ENCODE measurements around the gene GALNT11.
"Not testable (repeated sequence)": the region's sequence is repeated elsewhere in the genome, so short reads cannot be mapped to it uniquely, and the experiment has no call there.

Gene GALNT11

GRCh38 chr7:152016947-152017346, 8.5 kb upstream of the GALNT11 start:
- no peak overlapping the region for H4K8ac ChIP-seq (ENCODE audit: low read length)
- H3K4ac ChIP-seq (ENCODE audit: low read depth in 1 of 2, low read length in 2 of 2), result no peak overlapping the region
- no peak overlapping the region for H3K9ac ChIP-seq (ENCODE audit: low read length)
- no peak overlapping the region for H2BK120ac ChIP-seq (ENCODE audit: low read depth, low read length)
- no peaks in the 10 kb centered on the region for H3K27me3 ChIP-seq (ENCODE audit: control insufficient read depth in 1 of 2, insufficient read depth in 1 of 2, low read length in 2 of 2)
- no peak overlapping the region for H3K4me2 ChIP-seq (ENCODE audit: low read length, poor library complexity, severe bottlenecking)
- no peak overlapping the region for H3K18ac ChIP-seq (ENCODE audit: low read depth in 1 of 2, low read length in 2 of 2)
- H2AK5ac ChIP-seq (ENCODE audit: low read length, severe bottlenecking), result no peak overlapping the region
- no peak overlapping the region for H3K27ac ChIP-seq (ENCODE audit: low read length, poor library complexity, severe bottlenecking)
- 90% methylated on average over 1 of the region's 3 CpGs for WGBS
- no peak overlapping the region for H2BK5ac ChIP-seq (ENCODE audit: low read depth, low read length, poor library complexity, severe bottlenecking)
- H2BK12ac ChIP-seq (ENCODE audit: low read length in 2 of 2), result no peak overlapping the region
- H3K36me3 ChIP-seq (ENCODE audit: control insufficient read depth in 1 of 2, insufficient read depth in 2 of 2, low read depth in 1 of 2, low read length in 2 of 2), result no peaks in the 10 kb centered on the region
- H3K23ac ChIP-seq (ENCODE audit: low read length in 2 of 2), result no peak overlapping the region
- H2BK15ac ChIP-seq (ENCODE audit: low read depth, poor library complexity, severe bottlenecking), result no peak overlapping the region
- DNase-seq, result no peak
- H3K9me3 ChIP-seq (ENCODE audit: control insufficient read depth, low read length), result no peaks in the 10 kb centered on the region
- H3K14ac ChIP-seq (ENCODE audit: low read length in 2 of 2), result no peak overlapping the region
- H3K4me1 ChIP-seq (ENCODE audit: control insufficient read depth, insufficient read depth, low read depth, low read length), result no peaks in the 10 kb centered on the region
- H2AFZ ChIP-seq (ENCODE audit: low read depth, low read length), result no peak overlapping the region
- H3K4me3 ChIP-seq (ENCODE audit: insufficient read depth in 1 of 2, low read depth in 1 of 2, low read length in 2 of 2), result no peak overlapping the region
- H3K79me1 ChIP-seq (replicated peaks; ENCODE audit: low read length, poor library complexity, severe bottlenecking), result no peaks in the 10 kb centered on the region
- H4K91ac ChIP-seq (ENCODE audit: low read length), result no peak overlapping the region

GRCh38 chr7:152017683-152018082, 7.8 kb upstream of the GALNT11 start:
- not testable (repeated sequence) for H3K27ac ChIP-seq (ENCODE audit: low read length, poor library complexity, severe bottlenecking); H3K36me3 ChIP-seq (ENCODE audit: control insufficient read depth in 1 of 2, insufficient read depth in 2 of 2, low read depth in 1 of 2, low read length in 2 of 2); H3K4me2 ChIP-seq (ENCODE audit: low read length, poor library complexity, severe bottlenecking); H2BK120ac ChIP-seq (ENCODE audit: low read depth, low read length); H3K79me1 ChIP-seq (replicated peaks; ENCODE audit: low read length, poor library complexity, severe bottlenecking); H3K4me3 ChIP-seq (ENCODE audit: insufficient read depth in 1 of 2, low read depth in 1 of 2, low read length in 2 of 2); H3K23ac ChIP-seq (ENCODE audit: low read length in 2 of 2); H4K91ac ChIP-seq (ENCODE audit: low read length); H2BK5ac ChIP-seq (ENCODE audit: low read depth, low read length, poor library complexity, severe bottlenecking); H3K4me1 ChIP-seq (ENCODE audit: control insufficient read depth, insufficient read depth, low read depth, low read length); H3K9me3 ChIP-seq (ENCODE audit: control insufficient read depth, low read length); H3K14ac ChIP-seq (ENCODE audit: low read length in 2 of 2); H4K8ac ChIP-seq (ENCODE audit: low read length); H3K4ac ChIP-seq (ENCODE audit: low read depth in 1 of 2, low read length in 2 of 2); H3K27me3 ChIP-seq (ENCODE audit: control insufficient read depth in 1 of 2, insufficient read depth in 1 of 2, low read length in 2 of 2); DNase-seq; H3K18ac ChIP-seq (ENCODE audit: low read depth in 1 of 2, low read length in 2 of 2); H2BK15ac ChIP-seq (ENCODE audit: low read depth, poor library complexity, severe bottlenecking); H3K9ac ChIP-seq (ENCODE audit: low read length); H2AFZ ChIP-seq (ENCODE audit: low read depth, low read length); H2BK12ac ChIP-seq (ENCODE audit: low read length in 2 of 2); H2AK5ac ChIP-seq (ENCODE audit: low read length, severe bottlenecking)
- WGBS, result 89% methylated on average over 6 of the region's 6 CpGs

GRCh38 chr7:152021740-152022139, 3.7 kb upstream of the GALNT11 start:
- DNase-seq; H3K4me3 ChIP-seq (ENCODE audit: insufficient read depth in 1 of 2, low read depth in 1 of 2, low read length in 2 of 2); H2BK5ac ChIP-seq (ENCODE audit: low read depth, low read length, poor library complexity, severe bottlenecking); H3K23ac ChIP-seq (ENCODE audit: low read length in 2 of 2); H2AK5ac ChIP-seq (ENCODE audit: low read length, severe bottlenecking); H3K9me3 ChIP-seq (ENCODE audit: control insufficient read depth, low read length); H3K36me3 ChIP-seq (ENCODE audit: control insufficient read depth in 1 of 2, insufficient read depth in 2 of 2, low read depth in 1 of 2, low read length in 2 of 2); H3K27ac ChIP-seq (ENCODE audit: low read length, poor library complexity, severe bottlenecking); H2BK15ac ChIP-seq (ENCODE audit: low read depth, poor library complexity, severe bottlenecking); H4K8ac ChIP-seq (ENCODE audit: low read length); H3K27me3 ChIP-seq (ENCODE audit: control insufficient read depth in 1 of 2, insufficient read depth in 1 of 2, low read length in 2 of 2); H3K18ac ChIP-seq (ENCODE audit: low read depth in 1 of 2, low read length in 2 of 2); H2BK120ac ChIP-seq (ENCODE audit: low read depth, low read length); H4K91ac ChIP-seq (ENCODE audit: low read length); H2BK12ac ChIP-seq (ENCODE audit: low read length in 2 of 2); H3K9ac ChIP-seq (ENCODE audit: low read length); H3K79me1 ChIP-seq (replicated peaks; ENCODE audit: low read length, poor library complexity, severe bottlenecking); H3K4me2 ChIP-seq (ENCODE audit: low read length, poor library complexity, severe bottlenecking); H3K14ac ChIP-seq (ENCODE audit: low read length in 2 of 2); H2AFZ ChIP-seq (ENCODE audit: low read depth, low read length); H3K4ac ChIP-seq (ENCODE audit: low read depth in 1 of 2, low read length in 2 of 2); H3K4me1 ChIP-seq (ENCODE audit: control insufficient read depth, insufficient read depth, low read depth, low read length): not testable (repeated sequence)
- 89% methylated on average over 6 of the region's 10 CpGs for WGBS

GRCh38 chr7:152025937-152026890, 740 bp downstream of the GALNT11 start:
- Histone ChIP-seq H2AK5ac (ENCODE audit: low read length, severe bottlenecking) (no peak overlapping the region), H3K23ac (ENCODE audit: low read length in 2 of 2) (peak overlapping the region in 1 of 2 experiments; percentile 2), H2BK120ac (ENCODE audit: low read depth, low read length) (peak overlapping the region; percentile 61), H3K4me3 (ENCODE audit: insufficient read depth in 1 of 2, low read depth in 1 of 2, low read length in 2 of 2) (peak overlapping the region; percentile 86 to 88), H3K4me1 (ENCODE audit: control insufficient read depth, insufficient read depth, low read depth, low read length) (peaks cover 6% of the 10 kb centered on the region), H3K79me1 (replicated peaks; ENCODE audit: low read length, poor library complexity, severe bottlenecking) (peaks cover 19% of the 10 kb centered on the region), H3K14ac (ENCODE audit: low read length in 2 of 2) (peak overlapping the region in 1 of 2 experiments; percentile 65), H3K9ac (ENCODE audit: low read length) (peak overlapping the region; percentile 99), H3K27me3 (ENCODE audit: control insufficient read depth in 1 of 2, insufficient read depth in 1 of 2, low read length in 2 of 2) (no peaks in the 10 kb centered on the region), H3K9me3 (ENCODE audit: control insufficient read depth, low read length) (no peaks in the 10 kb centered on the region), H3K36me3 (ENCODE audit: control insufficient read depth in 1 of 2, insufficient read depth in 2 of 2, low read depth in 1 of 2, low read length in 2 of 2) (peaks cover 4 to 17% of the 10 kb centered on the region in 2 experiments), H2BK15ac (ENCODE audit: low read depth, poor library complexity, severe bottlenecking) (peak overlapping the region; percentile 26), H2AFZ (ENCODE audit: low read depth, low read length) (peak overlapping the region; percentile 61), H2BK12ac (ENCODE audit: low read length in 2 of 2) (peak overlapping the region in 1 of 2 experiments; percentile 54), H4K8ac (ENCODE audit: low read length) (no peak overlapping the region), H3K4ac (ENCODE audit: low read depth in 1 of 2, low read length in 2 of 2) (peak overlapping the region in 1 of 2 experiments; percentile 82), H3K4me2 (ENCODE audit: low read length, poor library complexity, severe bottlenecking) (peak overlapping the region; percentile 94), H4K91ac (ENCODE audit: low read length) (peak overlapping the region; percentile 34), H3K18ac (ENCODE audit: low read depth in 1 of 2, low read length in 2 of 2) (peak overlapping the region; percentile 90 to 91), H2BK5ac (ENCODE audit: low read depth, low read length, poor library complexity, severe bottlenecking) (no peak overlapping the region), H3K27ac (ENCODE audit: low read length, poor library complexity, severe bottlenecking) (no peak overlapping the region)
- no peak for DNase-seq
- 19% methylated on average over 34 of the region's 41 CpGs for WGBS
